HG03060 (cell line): ENCODE data around the gene DAB2.
"Not testable (repeated sequence)": the region's sequence is repeated elsewhere in the genome, so short reads cannot be mapped to it uniquely, and the experiment has no call there.

Source experiments
- ATAC-seq: cut with Tn5 transposase; IDR thresholded peaks from one replicate; pipeline ENCODE4 v1.9.1; 2021; ENCODE audit warnings: low read depth, moderate number of reproducible peaks; ENCODE audit not compliant: unreplicated experiment

The DAB2 gene

DNA sequence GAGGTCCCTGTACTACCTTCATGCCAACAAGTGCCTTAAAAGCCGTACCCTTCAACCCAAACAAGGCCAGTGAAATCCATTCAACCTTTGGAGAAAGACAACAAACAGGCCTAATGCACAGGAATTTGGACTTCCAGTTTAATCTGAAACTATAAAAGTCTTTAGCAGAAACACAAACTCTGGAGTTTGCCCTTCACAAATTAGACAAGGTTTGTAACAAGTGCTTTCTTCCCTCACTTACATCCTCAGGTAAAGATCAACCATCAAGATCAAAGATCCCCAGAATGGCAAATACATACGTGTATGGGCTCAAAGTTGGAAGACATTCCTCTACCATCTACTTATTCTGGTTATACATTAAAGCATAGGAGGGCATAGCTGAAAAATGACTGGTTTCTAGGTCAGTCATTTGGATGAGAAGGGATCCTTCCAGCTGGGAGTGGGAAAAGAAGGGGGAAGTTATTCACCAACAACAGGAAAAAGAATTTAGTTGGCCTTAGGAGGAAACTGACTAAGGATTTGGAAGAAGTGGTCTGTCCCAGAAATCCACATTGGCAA lies 2.0 kb downstream of the DAB2 start:
- no peak for ATAC-seq

DNA sequence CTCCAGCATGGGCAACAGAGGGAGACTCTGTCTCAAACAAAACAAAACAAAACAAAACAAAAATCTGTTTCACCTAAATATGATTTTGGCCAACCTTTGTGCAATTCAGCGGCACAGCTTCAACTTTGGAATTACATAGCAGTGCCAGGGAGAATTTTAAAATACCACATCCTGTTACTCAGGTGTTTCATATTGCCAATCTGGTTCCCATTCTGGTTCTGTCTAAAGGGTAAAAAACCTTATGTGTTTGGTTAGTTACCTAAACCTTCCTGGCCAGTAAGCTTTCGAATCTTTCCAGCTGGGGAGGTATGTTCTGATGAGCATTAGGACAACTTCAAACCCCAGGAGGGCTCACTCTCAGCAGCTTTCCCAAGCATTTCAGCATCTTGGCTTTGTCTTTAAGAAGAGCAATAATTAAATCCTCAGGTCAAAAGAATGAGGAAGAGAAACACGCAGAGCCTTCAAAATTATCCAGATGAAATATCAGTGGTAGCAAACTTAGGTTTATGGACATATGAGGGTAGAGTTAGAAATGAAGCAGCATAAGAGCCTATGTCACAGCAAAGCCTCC lies 2.7 kb downstream of the DAB2 start:
- no peak for ATAC-seq

DNA sequence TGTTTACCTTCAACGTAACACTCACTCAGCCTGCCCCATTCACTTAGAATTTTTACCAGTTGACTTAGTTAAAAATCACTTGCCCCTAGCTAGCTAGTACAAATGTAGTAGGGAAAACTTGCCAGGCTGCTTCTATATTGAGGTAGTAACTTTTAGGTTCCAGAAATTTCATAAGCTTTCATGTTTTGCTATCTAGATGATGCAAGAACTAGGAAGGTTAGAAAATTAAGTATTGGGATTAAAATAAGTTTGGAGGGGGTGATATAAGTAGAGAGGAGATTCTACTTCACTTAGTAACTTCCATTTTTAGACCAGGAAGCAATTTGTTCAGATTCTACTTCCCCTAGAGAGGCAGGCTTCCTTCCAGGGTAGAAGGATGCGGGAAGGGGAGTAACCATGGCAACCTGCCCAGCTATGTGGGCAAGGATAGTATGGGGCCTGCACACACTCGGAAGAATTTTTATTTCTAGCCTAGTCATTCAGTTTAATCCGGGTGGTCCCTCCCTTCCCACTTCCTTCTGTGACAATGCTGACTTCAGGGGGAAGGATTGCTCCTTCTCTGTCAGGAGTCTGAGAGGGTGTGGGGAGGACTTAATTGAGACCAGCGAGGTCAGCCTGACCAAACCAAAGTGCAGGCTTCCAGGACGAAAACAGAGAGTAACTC lies 4.2 kb downstream of the DAB2 start:
- ATAC-seq = no peak

DNA sequence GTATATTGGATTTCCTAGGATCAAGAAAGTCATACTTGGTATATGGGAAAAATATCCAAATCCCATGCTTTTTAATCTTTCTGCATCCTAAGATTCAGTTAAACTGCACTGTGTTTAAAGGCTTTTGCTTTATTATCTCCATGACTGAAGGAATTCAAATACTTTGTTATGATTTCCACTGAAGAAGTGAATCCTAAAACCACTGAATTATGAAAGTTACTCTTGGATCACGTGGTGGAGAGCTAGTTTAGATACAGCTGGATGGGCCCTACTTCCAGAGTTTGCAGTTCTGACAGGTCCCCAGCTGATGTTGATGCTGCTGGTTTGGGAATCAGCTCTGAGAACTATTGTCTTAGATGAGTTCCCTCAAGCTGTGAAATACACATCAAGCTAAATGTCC lies 5.0 kb downstream of the DAB2 start:
- ATAC-seq = no peak

DNA sequence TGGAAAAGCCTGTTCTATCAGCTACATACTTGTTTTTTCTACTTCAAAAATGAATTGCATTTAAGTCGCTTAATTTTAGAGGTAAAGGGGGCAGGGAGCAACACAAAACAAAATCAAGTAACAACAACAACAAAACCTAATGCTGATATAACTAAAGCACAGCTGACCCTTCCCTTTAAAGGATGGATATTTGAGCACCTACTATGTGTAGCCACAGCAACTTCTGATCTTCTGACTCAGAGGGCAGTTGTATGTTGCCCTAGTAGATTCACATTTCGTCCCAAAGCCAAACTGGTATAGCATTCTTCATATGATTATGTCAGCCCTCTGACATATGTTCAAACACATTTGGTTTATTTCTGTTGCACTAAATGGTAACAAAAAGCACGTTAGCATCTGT lies 6.8 kb downstream of the DAB2 start:
- no peak for ATAC-seq

DNA sequence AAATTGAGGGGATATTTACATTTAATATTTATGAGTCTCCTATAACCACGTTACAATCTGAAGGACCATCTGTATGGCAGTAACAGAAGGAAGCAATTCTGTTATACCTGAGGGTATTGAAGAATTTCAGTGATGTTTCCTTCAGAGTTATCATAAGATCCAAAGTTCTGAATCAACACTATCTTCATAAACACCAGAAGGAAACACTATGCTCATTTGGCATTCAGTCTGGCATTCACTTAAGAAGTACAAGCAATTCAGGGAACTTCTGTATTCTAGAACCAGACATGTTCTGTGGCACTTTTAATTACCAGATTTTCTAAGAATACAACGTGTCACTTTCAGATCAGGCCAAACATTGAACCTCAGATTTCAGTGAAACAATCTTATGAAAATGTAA lies 9.6 kb downstream of the DAB2 start:
- no peak for ATAC-seq

DNA sequence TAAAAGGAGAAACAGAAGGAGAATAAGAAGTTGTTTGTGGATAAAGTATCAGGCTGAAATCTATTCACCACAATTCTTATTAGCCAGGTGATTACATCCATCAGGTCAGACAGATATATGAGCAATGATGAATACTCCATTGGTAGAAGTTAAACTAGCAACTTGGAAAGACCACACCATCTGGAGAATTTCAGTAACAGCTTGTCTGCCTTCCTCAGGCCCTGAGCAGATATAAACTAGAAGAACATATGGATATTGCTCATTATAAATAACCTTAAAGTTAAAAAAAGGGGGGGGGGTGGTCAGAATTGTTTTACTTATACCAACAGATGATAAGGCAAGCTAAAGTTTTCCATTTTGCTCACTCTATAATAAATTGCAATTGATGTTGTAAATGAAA lies 10.4 kb downstream of the DAB2 start:
- no peak for ATAC-seq

DNA sequence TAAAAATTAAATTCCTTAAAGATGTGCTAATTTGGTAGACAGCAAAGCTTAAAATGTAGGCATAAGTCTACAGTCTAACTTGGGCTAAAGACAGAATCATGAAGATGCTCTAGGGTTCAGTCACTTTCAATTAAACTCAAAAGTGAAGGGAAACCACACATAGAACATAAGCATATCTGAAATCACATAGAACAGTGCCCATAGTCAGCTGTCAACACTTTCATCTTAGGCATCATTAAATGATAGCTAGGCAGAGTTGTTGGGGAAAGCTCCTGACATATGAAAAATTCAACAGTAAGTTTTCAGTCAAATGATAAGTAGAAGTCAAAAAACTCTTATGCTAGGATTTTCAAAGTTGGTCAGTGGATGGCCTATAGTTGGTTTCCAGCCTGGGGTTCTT lies 11.0 kb downstream of the DAB2 start:
- no peak for ATAC-seq

DNA sequence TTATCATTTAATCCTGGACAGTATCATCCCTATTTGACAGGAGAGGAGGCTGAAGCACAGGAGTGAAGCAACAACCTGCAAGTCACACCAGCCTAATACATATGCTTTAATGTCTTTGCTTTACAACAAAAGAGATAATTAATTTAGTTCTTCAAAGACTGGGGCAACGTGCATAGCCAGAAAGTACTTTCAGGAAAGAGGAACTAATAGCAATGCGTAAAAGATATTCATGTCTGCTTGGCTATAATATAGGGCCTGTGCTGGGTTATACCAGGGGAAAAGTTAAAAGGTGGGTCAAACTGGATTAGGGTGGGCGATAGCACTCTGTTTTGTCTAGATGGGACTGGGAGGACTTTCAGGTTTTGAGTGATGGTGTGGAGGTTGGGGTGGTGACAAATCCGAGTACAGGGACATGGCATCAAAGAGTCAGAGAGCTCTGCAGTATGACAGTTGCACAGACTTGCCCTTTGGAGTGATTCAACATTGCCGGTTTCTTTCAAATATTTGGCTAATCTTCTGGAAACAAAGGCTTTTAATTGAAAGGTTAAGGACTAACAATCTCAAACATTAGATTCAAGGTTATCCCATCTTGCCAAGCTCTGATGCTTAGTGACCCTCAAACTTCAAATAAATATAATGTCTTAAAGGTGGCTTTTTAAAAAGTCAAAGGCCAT lies 11.9 kb downstream of the DAB2 start:
- ATAC-seq = no peak

DNA sequence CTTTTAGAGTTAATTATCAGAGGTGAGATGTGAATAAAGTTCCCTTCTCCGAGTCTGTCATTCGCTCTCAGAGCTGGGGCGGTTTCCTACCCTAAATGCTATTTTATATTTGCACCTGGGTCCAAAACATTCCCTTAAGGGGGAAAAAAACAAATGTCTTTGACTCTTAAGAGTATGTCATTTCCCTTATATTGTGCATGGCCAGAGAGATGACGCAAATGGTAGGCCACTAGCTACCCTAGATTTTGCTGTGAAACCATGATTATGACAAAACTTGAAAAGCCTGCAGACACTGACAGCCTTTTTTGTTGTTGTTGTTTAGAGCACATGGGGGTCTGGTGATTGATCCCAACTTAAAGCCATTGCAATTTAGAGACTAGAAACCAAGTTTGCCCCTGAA lies 12.8 kb downstream of the DAB2 start:
- ATAC-seq = no peak

DNA sequence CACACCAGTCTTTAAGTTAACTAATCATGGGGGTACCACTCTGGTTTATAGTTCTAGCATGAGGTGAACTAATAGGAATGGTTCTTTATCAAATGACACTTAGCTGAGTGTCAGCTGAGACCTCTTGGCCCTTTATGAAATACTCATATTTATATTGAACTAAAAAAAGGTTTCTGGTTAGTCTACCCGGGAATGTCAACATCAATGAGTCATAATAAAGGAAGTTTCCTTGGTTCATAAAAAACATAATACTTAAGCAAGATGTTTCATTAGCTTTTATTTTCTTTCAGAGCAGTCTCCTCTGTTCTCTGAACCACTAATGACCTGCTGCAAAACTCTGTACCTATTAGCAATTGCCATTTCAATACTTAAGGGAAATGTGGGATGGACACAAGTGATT lies 13.7 kb downstream of the DAB2 start:
- no peak for ATAC-seq

DNA sequence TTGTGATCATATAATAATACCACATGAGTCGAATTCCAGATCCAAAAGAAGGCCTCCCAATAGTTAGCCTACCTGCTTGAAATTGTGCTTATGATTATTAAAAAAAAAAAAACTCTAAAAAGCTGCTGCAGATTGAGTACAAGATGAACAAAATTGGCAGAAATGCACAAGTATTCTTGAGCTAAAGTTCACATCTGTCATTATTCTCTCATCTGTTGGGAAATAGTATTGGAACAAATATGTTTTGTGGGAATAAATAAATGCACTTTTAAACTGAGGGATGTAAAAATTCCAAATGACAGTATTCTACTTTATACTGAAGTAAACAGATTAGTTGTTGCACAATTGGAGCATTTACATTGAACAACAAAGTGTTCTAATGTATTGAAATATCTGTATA lies 15.7 kb downstream of the DAB2 start:
- no peak for ATAC-seq

DNA sequence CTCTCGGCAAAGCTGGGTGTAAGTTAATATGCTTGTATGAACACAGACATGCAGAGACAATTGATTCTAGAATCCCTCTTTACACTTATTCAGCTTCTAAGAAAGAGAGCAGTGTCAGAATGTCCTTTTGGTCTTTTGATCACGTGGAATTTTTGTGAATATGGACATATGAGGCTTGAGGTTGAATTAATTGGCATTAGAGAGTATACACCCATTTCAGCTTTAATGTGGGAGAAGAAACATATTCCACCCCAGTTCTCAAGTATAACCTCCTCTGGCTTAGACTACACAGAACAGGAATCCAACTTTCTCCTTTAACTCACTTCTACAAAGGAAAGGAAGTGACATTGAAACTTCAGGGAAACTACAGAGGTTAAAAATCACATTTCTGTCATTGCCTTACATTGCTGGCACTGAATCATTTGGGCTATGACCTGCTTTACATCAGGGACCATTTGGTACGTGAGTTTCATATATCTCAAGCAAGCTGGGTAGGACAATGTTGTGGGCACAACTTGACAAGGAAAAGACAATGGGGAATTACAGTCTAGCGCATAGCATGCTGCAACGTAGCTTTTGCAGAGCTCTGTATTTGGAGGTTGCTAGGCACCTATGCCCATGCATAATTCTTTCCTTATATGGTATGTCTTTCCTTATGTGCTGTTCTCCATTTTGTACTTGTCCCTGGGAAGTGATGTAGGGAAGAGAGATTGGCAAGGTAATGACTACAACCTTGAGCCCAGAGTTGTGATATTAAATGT lies 19.5 kb downstream of the DAB2 start:
- no peak for ATAC-seq

DNA sequence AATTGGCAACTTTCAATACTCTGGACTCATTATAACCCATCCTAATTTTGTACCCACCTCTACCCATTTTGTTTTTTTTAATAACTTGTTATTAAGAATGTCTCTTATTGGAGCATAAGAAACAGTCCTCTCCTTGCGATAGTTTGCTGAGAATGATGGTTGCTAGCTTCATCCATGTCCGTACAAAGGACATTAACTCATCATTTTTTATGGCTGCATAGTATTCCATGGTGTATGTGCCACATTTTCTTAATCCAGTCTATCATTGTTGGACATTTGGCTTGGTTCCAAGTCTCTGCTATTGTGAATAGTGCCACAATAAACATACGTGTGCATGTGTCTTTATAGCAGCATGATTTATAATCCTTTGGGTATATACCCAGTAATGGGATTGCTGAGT lies 21.0 kb downstream of the DAB2 start:
- not testable (repeated sequence) for ATAC-seq

DNA sequence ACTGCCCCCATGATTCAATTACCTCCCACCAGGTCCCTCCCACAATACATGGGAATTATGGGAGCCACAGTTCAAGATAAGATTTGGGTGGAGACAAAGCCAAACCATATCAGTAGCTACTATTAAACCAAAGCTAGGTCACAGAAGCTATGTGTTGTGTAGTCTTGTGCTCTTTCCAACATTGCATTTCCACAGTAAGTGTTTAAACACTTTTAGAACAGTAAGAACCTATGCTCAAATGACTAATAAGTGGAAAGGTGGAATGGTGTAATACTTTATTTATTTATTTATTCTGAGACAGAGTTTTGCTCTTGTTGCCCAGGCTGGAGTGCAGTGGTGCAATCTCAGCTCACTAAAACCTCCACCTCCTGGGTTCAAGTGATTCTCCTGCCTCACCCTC lies 22.6 kb downstream of the DAB2 start:
- ATAC-seq = not testable (repeated sequence)

DNA sequence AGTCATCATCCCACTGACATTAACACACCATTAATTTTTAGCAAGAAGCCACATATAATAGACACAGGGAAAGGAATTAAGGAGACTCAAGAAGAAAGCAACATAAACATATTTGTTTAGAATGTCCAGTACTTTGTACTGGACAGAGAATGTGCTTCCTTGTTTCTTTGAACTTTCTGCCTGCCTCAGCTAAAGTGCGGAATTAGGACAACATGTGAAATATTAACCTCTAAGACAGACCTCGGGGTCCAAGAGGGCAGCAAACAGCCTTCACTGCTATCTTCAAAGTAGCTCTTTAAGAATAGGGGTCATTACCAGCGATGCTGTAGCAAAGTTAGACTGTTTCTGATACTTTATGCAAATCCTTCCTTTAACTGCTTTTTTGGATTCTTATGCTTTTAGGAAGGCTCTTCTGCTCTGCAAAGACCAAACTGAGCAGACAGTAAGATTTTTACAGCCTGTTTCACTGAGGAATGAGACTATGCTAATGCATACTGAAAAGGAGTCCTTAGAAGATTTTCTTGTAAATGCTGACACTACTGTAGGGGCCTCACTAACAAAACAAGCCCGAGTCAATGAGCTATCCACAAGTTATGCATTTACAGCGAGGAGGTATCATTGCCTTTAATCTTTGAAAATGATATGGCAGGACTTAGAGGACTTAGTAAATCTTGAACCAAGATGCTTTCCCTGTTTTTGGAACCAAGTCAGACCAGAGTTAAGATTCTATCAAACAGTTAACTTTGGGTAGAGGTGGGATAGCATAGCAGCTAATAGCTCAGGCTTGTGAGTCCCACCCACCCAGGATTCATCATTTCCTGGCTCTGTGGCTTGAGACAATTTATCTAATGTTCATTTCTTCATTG lies 23.8 kb downstream of the DAB2 start:
- ATAC-seq = no peak

DNA sequence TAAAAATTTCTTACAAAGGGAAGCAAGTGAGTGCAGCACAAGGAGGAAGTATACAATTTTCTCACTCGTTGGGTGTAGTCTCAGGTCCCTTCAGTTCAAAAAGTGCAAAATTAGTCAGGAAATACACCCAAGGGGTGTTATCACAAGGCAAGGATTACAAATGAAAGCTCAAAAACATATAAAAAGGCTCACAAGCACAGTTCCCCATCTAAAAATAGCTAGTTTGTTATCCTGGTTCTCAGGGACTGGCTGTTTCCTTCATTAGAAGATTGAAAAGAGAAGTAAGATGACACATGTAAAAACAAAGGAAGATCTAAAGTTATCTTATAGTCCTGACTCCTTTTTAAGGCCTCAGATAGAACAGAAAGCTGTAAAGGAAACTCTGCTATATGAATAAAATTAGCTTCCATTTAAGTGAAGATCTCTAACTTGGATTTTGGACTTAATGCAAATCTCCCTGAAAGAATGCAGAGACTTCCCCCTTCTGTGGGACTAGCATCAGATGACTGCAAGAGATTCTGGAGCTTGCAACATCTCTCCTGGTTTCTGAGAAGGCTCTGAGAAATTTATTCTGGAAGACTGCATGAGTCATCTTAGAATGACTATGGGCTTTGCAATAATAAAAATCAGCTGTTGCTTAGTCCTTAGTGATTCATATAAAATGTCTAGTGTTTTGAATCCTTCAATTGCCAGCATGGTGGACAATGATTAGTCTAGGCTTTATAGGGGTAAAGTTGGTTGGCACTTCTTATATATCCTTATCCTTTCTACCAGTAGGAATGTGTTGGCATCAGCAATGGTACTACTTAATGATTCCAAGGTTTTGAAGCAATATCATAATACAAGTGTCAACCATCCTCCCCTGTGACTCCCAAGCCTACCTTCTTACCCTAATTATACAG lies 25.4 kb downstream of the DAB2 start:
- ATAC-seq = no peak

DNA sequence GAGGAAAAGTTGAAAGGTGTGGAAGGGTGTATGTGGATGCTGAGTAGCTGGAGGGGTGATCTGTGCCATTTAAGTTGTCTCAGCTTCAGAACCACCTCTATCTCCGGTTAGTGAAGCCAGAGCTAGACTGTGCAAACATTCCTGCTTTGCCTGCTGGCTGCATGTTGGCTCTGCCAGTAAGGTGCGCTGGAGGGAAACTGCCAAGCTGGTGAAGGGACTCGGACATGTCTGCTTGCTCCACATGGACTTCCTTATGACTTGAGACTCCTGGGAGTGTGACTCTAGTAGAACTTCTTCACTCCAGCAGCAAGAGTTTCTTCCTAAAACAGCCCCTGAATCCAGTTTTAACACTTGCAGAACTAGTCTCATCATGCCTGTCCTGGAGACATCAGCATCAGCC lies 27.9 kb downstream of the DAB2 start:
- ATAC-seq = no peak

DNA sequence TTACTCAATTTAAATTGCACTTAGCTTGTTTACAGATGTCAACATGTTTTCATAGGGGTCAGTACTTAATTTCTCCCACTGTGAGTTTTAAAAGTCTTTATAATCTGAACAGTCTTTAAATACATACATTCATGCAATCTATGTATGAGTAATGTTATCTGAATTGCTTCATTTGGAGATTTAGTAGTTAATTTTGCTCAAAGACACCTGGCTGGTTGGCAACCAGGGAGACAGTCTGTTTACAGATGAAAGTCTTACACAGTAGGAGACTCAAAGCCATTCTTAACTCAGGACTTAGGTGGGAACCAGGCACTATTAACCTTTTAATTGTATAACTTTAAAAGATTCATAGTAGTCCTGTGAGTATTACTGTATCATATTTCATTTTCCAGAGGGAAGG lies 29.3 kb downstream of the DAB2 start:
- ATAC-seq = no peak
